Measurements from ENCODE around the gene TRAPPC11. TPM values are rescaled to one million over a fixed set of nuclear protein-coding genes. Genes with fewer than 3 reads are reported as not detected.

The TRAPPC11 gene
- total RNA-seq, 6 experiments from 2014 or later = 14.3 to 30.8 (median 16.0) TPM

GRCh38 chr4:183635741-183636140 lies 23.4 kb upstream of the TRAPPC11 start:
- Histone ChIP-seq H3K27ac (no peak overlapping the region), H3K27me3 (no peaks in the 10 kb centered on the region), H3K4me3 (no peak overlapping the region), H3K4me1 (peaks cover 0 to 16% (median 3%) of the 10 kb centered on the region in 4 donors), H3K9me3 (no peaks in the 10 kb centered on the region), H3K36me3 (no peaks in the 10 kb centered on the region)
- intact Hi-C loops (cut with DNase I) = no loop called here
- ATAC-seq (no peak), DNase-seq (no peak)
- TF ChIP-seq CTCF (IDR thresholded peaks at IDR 0.05) (no peak), POLR2A (IDR thresholded peaks at IDR 0.05) (no peak)
- 67% methylated on average over 5 of the region's 5 CpGs for WGBS (ENCODE audit: insufficient coverage, low coverage, low lambda C conversion rate, missing lambda C conversion rate)

- H3K4me3 ChIP-seq = peak overlapping the region in 2 of 3 donors; percentile 24 to 27
- H3K9me3 ChIP-seq = no peaks in the 10 kb centered on the region
- no peak overlapping the region for H3K27ac ChIP-seq
- TF ChIP-seq POLR2A (IDR thresholded peaks at IDR 0.05) = no peak
- TF ChIP-seq CTCF (IDR thresholded peaks at IDR 0.05) = peak in 2 of 4 donors; percentile 30 to 34
- 37% methylated on average over 8 of the region's 8 CpGs for WGBS (ENCODE audit: insufficient coverage, low coverage, low lambda C conversion rate, missing lambda C conversion rate)
- peaks cover 0 to 12% (median 3%) of the 10 kb centered on the region in 4 donors for H3K4me1 ChIP-seq
- DNase-seq (no peak), ATAC-seq (peak; percentile 63 to 69 (median 66))
- H3K36me3 ChIP-seq = no peaks in the 10 kb centered on the region
- intact Hi-C loops (cut with DNase I) = no loop called here
- H3K27me3 ChIP-seq = no peaks in the 10 kb centered on the region
These were observed 22.6 kb upstream of the TRAPPC11 start for GRCh38 chr4:183636503-183636902.

- no peaks in the 10 kb centered on the region for H3K27me3 ChIP-seq
- 12% methylated on average over 4 of the region's 5 CpGs for whole genome bisulfite sequencing (ENCODE audit: insufficient coverage, low coverage, low lambda C conversion rate, missing lambda C conversion rate)
- no peak for DNase-seq
- H3K4me1 ChIP-seq = peaks cover 0 to 10% (median 3%) of the 10 kb centered on the region in 4 donors
- no peaks in the 10 kb centered on the region for H3K9me3 ChIP-seq
- no peaks in the 10 kb centered on the region for H3K36me3 ChIP-seq
- peak overlapping the region in 2 of 3 donors; percentile 24 to 27 for H3K4me3 ChIP-seq
- TF ChIP-seq POLR2A (IDR thresholded peaks at IDR 0.05) (no peak), CTCF (IDR thresholded peaks at IDR 0.05) (no peak)
- intact Hi-C loops (cut with DNase I) = no loop called here
- no peak overlapping the region for H3K27ac ChIP-seq
- ATAC-seq = peak; percentile 39 to 66 (median 52)
These were observed 22.2 kb upstream of the TRAPPC11 start for GRCh38 chr4:183636923-183637322.

GRCh38 chr4:183637461-183637860 lies 21.6 kb upstream of the TRAPPC11 start:
- Histone ChIP-seq H3K27me3 (no peaks in the 10 kb centered on the region), H3K9me3 (no peaks in the 10 kb centered on the region), H3K4me1 (peaks cover 0 to 5% (median 2%) of the 10 kb centered on the region in 4 donors), H3K27ac (no peak overlapping the region), H3K4me3 (no peak overlapping the region), H3K36me3 (peaks cover 0 to 2% (median 0%) of the 10 kb centered on the region in 4 donors)
- DNase-seq = no peak
- TF ChIP-seq POLR2A (IDR thresholded peaks at IDR 0.05) (no peak), CTCF (IDR thresholded peaks at IDR 0.05) (no peak)
- intact Hi-C loops (cut with DNase I) = no loop called here
- peak in 1 of 4 donors; percentile 77 for ATAC-seq
- WGBS (ENCODE audit: insufficient coverage, low coverage, low lambda C conversion rate, missing lambda C conversion rate) = 34% methylated on average over 3 of the region's 3 CpGs

- no peak for DNase-seq
- Histone ChIP-seq H3K27ac (no peak overlapping the region), H3K9me3 (no peaks in the 10 kb centered on the region), H3K4me1 (peaks cover 0 to 5% (median 0%) of the 10 kb centered on the region in 4 donors), H3K27me3 (no peaks in the 10 kb centered on the region), H3K36me3 (peaks cover 0 to 3% (median 0%) of the 10 kb centered on the region in 4 donors), H3K4me3 (no peak overlapping the region)
- WGBS (ENCODE audit: insufficient coverage, low coverage, low lambda C conversion rate, missing lambda C conversion rate) = 85% methylated on average over 4 of the region's 5 CpGs
- no peak for ATAC-seq
- TF ChIP-seq CTCF (IDR thresholded peaks at IDR 0.05) (no peak), POLR2A (IDR thresholded peaks at IDR 0.05) (no peak)
- intact Hi-C loops (cut with DNase I) = no loop called here
These were observed 20.7 kb upstream of the TRAPPC11 start for GRCh38 chr4:183638436-183638835.

All from right lobe of liver (tissue), 6 donors.